CD4-positive, alpha-beta T cell treated with Interleukin-2 at 100 ng/mL for 4 hours (primary cell): ENCODE results near the gene BPIFB6.

Experiments
- DNase-seq: peaks from one replicate; pipeline ENCODE4 v3.0.0-alpha.2; 2020; ENCODE audit warnings: low spot score

BPIFB6 gene

GRCh38 chr20:33091693-33092092 is 60.2 kb downstream of the BPIFB6 start:
- DNase-seq = no peak

GRCh38 chr20:33092361-33092760 is 60.9 kb downstream of the BPIFB6 start:
- no peak for DNase-seq

DNA sequence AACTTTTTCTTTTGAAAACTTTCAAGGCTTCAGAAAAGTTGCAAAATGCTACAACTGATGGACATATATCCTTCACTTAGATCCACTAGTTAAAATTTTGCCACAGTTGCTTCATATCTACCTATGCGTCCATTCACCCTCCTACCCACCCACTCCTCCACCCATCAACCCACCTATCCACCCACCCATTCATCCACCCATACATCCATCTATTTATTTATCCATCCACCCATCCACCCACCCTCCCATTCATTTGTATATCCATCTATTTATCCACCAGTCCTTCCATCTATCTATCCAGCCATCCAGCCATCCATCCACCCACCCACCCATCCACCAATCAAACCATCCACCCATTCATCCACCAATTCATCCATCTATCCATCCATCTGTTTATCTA is 61.6 kb downstream of the BPIFB6 start:
- no peak for DNase-seq

DNA sequence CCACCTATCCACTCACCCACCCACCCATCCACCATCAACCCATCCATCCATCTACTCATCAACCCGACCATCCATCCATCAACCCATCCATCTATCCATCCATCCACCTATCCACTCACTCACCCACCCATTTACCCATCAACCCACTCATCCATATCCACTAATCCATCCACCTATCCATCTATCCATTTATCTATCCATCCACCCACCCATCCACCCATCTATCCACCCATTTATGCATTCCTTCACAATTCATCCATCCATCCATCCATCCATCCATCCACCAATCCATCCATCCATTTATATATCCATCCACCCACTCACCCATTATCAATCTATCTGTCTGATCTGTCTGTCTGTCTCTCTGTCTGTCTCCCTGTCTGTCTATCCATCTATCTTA is 62.1 kb downstream of the BPIFB6 start:
- no peak for DNase-seq
